NCI-H345 (cell line): ENCODE results near the gene VCX2.
"Not testable (repeated sequence)": the region's sequence is repeated elsewhere in the genome, so short reads cannot be mapped to it uniquely, and the experiment has no call there.

Source experiments
- DNase-seq: peaks from one replicate; lab custom pipeline; 2025; lab: John Stamatoyannopoulos, UW

The VCX2 gene

DNA sequence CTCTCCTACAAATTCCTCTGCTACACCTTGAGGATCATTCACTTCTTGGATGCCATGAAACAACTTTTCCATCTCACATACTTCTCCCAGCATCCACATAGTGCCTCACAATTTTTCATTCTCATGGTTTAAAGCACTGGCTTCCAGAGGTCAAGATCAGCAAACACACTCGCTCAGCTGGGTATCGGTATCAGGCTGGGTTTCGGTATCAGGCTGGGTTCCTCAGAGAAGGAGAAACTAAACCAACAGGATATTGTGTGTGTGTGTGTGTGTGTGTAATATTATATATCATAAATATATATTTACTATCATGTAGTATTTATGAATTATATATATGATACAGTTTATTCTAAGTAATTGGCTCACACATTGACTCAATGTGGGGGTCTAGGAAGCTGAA, at the start of gene VCX2:
Gene VCX2 (minus strand): TSS at position 99 of the 400 bp plus-strand sequence. CDS start 624 bp downstream, outside the sequence.
- not testable (repeated sequence) for DNase-seq

DNA sequence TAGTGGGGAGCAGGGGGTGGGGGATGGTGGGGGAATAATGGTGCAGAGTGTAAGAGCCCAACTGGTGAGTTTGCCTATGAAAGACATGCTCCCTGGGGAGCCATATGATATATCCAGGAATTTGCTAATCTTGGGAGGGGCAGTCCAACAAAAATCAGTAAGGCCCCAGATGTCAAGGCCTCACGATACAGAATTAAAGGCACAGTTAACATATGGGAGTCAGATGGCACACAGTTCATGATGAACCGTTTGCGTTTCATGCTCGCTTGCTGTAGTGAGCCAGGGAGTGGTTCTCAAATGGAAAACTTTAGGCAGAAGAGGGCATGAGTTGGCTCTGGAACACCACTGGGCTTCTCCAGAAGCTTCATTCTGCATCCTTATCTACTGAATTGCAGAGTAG, 33.9 kb upstream of the VCX2 start:
- no peak for DNase-seq

DNA sequence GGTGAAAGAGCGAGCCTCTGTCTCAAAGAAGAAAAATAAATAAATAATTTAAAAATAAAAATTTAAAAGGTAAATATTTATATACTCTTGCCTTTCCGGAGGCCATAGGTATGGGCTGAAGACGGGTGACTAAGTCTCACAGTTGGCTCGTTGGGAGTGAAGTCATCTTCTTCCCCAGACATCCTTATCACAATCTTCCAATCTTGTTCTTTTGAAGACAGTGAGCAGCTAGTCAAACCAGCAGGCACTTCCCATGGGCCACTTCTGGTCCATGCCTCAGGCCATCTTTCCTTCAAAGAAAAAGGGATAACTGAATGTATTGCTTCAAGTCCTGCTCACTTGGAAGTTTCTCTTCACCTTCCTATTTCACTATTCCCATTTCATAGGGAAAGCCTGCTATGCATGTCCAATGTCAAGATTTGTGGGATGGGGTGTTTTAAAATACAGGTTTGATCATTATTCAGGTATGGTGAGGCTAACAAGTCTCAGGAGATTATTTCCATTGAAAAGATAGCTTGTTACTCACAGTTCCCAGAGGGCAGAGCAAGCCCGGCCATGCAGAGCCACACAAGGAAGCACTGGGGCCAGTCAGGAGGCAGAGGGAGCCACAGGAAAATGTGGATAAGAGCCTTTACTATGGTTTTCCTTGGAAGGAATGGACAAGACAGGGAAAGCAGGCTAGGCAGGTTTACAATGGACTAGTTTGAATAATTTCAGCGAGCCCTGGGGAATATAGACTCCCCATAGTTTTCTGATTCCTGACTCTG, 33.3 kb upstream of the VCX2 start:
- no peak for DNase-seq

DNA sequence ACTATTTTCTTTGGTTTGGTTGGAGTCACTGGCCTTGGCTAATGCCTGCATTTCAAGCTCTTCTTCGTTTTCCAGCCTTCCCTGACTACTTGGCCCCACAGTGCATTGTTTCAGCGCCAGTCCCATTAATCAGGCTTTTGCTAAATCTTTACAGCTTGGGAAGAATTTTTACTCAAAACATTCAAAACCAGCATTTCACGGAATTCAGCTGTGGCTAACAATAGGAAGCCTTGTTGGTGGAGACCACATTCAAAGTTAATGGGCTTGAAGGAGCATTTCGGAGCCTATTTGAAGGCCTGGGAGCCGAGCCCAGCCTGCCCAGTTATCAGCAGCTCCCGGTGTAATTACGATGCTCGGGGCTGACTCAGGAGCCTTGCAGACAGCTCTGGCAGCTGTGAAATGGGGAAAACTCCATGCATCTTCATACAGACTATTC, 30.8 kb upstream of the VCX2 start:
- DNase-seq, result no peak

DNA sequence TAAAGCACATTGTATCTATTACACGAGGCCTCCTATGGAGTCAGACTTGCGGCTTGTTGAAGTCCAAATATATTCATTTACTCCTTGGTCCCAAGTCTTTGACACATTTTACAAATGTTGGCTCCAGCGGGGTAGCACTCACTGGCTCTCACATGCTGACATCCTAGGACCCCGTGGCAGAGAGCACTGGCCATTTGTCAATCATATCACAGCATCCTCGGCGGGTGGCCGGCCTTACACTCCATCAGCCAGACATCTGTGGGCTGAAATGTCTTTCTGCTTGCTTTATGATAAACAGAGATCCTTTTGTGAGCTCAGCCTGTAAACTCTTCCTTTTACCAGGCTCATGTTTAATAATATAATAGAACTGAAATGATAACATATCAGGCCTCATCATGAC, 25.7 kb upstream of the VCX2 start:
- DNase-seq, result no peak

DNA sequence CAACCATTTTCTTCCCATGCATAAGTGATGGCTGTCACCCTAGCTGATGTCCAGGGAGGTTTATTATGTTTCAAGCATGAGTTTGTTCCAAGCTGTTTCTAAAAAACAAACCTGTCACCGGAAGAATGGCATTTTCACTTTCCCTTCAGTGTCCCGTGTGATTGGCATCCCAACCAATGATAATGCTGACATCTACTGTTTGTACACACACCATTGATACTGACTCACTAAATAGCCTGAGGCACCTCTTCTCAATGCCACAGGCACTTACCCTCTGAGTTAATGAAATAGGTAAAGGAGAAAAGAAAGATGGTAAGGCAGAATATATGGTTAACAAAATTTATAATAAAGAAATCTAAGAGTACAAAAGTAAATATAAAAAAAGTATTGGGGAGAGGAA, 23.1 kb upstream of the VCX2 start:
- DNase-seq, result peak; percentile 40

DNA sequence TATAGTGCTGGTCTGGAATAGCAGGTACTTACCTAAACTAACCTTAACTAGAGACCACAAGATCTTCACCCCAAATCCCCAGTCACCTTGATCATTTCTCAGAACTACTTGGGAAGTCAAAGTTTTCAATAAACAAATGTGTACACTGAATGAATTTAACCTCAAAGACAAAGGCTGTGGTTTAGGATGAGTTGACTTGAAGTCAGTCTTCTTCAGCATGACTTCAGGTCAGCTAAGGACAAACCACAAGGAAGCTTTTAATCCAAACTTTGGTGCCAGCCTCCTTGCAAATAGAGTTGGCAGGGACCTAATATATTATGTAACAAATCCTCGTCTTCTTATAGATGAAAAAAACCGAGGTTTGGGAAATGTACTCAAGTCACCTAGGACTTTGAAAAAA, 21.2 kb upstream of the VCX2 start:
- DNase-seq, result no peak

DNA sequence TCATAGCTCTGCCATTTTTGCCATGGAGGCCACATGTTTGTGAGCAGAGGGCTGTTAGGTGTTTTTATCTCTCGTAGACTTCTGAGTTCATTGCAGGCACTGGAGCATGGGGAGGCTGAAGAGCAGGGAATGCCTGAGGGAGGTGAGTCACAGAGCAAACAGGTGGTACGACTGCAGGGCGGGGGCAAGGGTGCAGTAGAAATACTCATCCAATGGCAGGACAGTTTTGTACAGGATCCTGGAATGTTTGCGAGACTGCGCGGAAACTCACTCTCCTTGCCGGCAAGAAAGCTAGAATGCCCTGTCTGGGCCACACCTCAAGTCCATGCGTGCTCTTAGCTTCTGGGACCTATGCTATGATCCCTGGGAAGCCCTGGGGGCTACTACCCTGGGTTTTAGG, 20.0 kb upstream of the VCX2 start:
- no peak for DNase-seq

DNA sequence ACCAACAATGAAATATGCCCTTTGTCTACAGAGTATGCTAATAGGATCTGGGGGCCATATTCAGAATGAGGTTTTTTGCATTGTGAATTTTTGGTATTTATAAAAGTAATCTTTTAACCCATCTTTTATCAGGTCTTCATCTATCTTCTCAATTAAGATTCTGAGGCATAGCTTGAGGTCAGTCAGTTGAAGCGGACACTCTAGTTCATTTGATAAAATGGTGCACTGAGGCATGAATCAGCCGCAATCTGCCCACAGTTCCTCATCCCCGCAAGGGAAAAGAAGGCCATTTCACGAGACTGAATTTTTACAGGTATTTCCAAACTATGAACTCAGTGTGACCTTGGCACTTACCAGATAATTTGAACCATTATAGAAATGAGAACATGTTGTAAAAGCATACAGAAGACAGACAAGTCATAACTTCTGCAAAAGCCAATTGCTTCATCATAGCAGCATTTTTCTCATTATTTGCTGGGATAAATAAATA, 19.3 kb upstream of the VCX2 start:
- no peak for DNase-seq

DNA sequence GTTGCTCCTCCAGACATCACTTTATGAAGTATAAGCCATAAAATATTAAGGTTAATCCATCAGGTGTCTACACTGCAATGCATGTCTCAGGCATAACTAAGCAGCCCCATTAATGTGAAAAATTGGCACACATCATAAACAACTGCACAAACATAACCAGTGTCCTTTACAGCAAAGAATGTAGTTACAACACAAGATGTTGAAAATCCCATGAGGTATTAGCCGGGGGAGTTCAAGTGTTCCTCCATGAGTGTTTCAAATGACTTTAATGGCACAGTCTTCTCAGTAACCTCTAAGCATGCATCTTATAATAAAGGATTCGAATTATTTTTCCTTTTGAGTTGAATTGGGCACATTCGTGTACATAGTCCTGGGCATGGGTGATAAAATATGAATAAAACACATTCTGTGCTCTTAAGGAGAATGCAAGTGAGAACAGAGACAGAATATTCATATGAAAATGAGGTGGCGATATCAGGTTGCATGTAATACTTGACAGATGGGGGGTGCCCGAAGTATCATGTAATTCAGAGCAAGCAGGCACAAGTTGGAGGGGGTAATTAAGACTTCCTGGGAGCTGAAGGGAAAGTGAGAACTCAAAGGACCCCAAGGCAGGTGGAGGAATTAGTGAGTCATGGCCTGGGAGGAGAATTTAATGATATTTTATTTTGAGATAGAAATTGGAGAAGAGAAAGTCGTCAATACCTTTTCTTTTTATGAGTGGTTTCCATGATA, 18.2 kb upstream of the VCX2 start:
- no peak for DNase-seq

DNA sequence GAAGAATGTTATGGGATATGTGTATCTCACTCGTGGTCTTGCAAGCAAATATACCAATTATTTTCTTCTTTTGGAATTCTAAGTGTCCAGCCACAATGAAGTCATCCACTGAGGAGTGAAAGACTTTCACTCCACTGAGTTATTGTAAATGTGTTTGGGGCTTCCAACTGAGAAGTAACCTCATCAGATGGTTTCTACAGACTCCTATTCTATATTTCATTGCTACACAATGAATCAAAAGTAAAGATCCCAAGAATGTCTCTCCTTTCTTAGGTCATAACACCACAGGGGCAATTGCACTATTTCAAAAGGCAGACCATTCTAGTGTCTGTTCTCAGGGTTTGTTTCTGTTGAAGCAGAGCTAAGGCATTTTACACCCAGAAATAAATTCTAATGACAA, 12.3 kb upstream of the VCX2 start:
- no peak for DNase-seq

DNA sequence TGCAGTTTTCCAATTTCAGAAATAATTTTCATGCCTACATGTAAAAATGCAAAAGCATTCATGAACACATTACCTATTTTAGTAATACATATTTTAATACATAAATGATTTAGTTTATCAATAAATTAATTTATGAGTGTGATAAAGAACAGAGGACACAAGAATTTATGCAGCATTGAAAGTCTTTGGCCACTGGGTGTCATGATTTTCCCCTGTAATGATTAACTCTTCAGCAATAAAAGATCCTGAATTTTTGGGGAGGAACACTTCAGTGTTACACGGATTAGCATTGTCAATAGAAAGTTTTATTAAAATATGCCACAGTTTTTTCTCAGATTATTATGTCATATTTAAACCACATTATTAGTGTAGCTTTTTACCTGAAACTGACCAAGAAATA, 8.6 kb upstream of the VCX2 start:
- no peak for DNase-seq

DNA sequence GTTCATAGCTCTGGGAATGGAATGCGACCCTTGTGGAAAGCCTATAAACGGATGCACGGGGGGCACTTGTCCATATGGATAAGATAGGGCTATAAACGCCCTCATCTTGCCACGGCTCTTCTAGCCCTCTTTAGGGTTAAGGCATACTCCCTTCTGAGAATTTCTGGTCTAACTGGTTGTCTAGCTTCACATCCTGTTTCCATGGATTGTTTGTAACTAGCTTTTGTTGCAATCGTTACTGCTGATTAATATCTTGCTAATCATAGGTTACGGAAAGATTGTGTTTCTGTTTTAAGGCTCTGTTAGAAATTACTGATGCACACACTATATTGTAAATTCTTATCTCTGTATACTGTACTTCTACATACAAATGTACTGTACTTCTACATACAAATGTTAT, 17.1 kb downstream of the VCX2 start:
- DNase-seq, result not testable (repeated sequence)

DNA sequence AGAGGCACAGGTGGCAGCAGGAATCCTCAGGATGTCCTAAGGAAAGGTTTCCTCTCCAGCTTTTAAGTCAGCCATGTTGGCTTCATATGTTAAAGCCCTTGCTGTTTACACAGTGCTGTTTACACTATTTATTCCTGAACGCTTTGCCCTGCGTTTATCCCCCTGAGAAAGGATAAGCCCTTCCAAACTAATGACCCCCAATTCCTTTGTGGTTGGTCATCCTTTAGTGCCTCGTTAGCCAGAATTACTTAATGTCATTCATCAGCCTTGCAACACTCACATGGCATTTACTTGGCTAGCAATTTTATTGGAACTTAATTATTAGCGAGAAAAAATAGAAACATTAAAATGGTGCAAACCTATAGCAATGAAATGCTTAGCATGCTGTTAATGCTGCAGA, 23.8 kb downstream of the VCX2 start:
- no peak for DNase-seq

DNA sequence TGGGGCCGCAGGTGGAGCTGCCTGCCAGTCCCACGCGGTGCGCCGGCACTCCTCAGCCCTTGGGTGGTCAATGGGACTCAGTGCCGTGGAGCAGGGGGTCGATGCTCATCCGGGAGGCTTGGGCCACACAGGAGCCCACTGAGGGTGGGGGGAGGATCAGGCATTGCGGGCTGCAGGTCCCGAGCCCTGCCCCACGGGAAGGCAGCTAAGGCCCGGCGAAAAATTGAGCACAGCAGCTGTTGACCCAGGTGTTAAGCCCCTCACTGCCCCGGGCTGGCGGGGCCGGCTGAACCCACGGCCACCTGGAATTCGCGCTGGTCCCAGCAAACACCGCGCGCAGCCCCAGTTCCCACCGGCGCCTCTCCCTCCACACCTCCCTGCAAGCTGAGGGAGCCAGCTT, 26.1 kb downstream of the VCX2 start:
- DNase-seq, result no peak

DNA sequence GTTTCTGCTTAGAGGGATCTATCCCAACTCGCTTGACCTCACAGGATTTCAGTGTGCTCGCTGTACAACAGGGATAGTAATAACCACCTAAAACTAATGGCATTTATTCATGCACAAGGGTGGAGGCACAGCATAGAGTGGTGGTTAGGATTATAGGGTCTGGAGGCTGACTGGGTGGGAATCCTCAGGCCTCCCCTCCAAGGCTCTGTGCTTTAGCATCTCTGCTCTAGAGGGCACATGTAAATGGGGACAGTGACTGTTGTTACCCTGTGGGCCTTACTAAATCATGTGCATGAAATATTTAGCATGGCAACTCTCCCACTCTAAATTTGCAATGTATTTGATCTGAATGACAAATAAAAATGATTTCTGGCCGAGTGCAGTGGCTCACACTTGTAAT, 29.2 kb downstream of the VCX2 start:
- no peak for DNase-seq

DNA sequence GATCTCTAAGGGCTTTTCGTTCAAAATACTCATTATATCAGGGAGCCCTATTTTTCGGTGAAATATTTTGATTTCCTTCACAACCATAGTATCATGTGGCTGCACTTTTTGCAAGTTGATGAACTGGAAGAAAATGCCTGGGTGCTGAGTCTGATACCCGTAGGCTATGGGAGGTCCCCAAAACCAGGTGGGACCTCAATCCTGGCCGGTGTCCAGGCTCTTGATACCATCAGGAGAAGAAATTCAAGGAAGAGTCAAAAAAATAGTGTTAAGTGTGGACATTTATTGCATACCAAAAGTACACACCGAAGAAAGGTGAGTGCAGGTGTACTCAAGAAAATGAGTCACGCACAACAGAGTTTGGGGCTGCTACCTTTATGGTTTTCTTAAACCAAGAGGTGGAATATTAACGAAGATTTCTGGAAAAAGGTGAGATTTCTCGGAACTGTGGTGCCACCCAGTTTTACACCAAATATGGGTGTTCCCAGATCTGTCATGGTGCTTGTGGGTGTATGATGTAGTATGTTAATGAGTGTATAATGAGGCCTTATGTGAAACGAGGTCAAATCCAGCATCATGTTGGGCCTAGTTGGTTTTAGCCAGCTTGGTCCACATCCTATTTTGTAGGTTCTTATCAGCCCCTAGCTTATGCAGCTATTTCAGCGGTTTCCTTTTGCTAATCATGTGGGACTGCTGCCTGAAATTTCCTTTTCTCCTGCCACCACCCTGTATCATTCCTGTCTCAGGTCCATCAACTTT, 29.9 kb downstream of the VCX2 start:
- DNase-seq, result no peak

DNA sequence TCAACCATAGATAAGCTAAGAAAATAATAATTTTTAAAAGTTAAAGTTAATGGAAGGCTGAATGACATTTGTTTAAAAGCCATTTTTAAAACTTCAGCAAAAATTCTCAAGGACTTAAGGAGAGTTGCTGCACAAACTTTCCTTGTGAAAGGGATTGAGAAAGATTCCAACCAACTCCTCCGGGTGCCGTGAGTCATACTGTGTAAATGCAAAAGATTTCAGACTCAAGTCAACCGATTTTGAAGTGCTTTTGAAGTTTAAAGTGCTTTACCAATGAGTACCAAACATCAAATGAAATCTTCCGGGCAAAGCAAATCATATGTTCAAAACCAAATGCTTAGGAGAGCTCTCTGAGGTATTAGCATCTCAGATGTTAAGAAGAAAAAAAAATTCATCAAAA, 31.4 kb downstream of the VCX2 start:
- DNase-seq, result no peak

DNA sequence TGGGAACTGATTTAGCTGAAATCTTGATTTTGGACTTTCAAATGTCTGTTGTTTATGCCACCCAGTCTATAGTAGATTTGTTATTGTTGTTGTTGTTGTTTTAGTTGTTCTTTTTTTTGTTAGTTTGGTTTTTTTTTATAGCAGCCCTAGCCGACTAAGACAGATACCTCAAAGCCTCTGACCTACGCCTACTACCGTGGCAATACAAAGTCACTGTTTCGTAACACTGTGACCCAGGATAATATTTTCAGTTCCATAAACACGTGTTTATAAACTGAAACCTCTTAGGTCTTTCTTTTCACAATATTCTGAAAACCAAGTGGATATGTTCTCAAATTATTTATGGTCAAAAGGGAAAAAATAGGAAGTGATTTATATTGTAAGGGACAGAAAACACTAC, 32.8 kb downstream of the VCX2 start:
- DNase-seq, result no peak

DNA sequence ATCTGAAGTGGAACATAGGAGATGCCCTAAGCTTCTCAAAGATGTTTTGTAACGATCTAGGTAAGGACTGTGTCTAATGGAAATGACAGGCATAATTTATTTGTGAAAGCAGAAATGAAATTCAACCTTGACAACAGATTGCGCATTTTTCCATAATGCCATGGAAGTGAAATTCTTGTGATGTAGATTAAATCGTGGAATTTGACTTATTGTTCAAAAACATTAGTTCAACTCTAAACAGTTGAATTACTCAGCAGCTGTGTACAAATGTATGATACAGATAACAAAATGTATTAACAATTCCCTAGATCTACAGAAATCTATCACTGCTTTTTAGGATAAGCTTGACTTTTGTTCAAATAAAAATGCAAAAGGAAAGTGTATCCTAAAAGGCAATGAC, 44.4 kb downstream of the VCX2 start:
- DNase-seq, result no peak

DNA sequence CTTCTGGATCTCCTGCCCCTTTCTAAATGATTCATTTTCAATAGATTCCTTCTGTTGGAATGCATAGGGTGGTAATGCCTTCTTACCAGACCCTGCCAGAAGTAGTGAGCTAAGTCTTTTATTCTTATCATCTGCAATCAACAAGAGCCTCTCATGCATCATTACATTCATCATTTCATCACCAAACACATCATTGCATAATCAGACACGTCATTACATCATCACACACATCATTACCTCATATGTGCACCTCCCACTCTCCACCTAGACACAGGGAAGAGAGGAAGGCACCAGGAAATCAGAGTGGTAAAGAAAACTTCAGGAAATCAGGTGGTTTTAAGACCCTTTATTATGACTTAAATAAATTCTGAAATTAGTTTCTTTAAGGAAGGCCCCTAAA, 45.0 kb downstream of the VCX2 start:
- DNase-seq, result no peak

DNA sequence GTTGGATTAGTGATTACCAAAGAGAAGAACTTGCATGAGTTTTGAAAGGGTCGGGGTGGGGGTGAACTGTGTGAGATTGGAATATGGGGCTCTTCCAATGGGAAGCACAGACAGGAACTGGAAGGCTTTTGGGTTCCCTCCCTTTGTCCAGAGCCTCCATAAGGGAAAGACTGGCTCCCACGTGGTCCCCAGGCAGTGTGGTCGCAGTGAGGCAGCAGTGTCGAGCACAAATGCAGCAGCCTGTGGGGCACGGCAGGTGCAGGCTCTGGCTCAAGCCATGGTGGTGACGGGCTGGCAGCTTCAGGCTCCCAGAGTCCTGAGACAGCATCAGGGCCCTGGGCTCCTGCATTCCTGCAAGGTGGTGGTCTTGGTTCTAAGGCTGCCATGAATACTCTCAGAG, 45.5 kb downstream of the VCX2 start:
- no peak for DNase-seq

DNA sequence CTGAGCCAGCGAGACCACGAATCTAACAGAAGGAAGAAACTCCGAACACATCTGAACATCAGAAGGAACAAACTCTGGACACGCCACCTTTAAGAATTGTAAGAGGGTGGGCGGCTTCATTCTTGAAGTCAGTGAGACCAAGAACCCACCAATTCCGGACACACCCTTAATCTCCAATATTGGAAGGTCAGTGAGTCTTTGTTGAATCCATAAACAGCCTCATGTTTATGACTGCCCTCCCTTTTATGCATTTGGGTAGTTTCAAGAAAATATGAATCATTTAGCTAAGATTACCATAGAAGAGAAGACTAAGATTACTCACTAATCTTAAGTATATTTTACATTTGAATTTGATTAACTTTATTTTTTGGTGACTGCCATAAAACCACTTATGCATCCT, 48.5 kb downstream of the VCX2 start:
- no peak for DNase-seq
